GM21515 (cell line): ENCODE data around the gene OR5H15.
"Not testable (repeated sequence)": the region's sequence is repeated elsewhere in the genome, so short reads cannot be mapped to it uniquely, and the experiment has no call there.

Source experiments
- ATAC-seq: cut with Tn5 transposase; IDR thresholded peaks from one replicate; pipeline ENCODE4 v1.9.1; 2021; ENCODE audit not compliant: unreplicated experiment

The OR5H15 gene

DNA sequence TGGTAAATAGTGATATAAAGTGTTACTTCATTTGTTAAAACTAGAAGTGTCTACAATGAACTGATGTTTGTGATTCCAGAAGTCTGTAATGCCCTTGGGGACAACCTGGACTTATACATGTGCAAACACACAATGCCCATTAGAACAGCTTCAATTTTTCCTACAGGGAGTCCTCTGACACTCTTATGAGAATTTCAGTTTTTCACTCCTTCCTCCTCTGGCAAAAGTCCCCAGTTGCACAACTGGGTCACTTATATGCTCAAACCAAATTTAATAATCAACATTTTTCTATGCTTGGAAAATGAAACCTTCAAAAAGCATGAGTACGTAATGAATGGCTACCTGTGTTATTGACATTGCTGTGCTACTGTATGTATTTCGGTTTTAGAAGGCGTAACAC, at the start of gene OR5H15:
Gene OR5H15, plus strand, starts transcription at position 301 of the 400 bp plus-strand sequence. CDS start 2,004 bp downstream, outside the sequence.
- ATAC-seq = no peak

DNA sequence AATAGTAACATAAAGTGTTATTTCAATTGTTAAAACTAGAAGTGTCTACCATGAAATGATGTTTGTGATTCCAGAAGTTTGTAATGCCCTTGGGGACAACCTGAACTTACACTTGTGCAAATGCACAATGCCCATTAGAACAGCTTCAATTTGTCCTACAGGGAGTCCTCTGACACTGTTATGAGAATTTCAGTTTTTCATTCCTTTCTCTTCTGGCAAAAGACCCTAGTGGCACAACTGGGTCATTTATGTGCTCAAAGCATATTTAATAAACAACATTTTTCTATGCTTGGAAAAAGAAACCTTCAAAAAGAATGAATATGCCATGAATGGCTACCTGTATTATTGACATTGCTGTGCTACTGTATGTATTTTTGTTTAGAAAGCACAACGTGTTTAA, 36.1 kb upstream of the OR5H15 start, which contains the start of gene OR5H1:
Gene OR5H1, plus strand, starts transcription at position 301 of the 400 bp plus-strand sequence. CDS start 1,977 bp downstream, outside the sequence.
- ATAC-seq = no peak

DNA sequence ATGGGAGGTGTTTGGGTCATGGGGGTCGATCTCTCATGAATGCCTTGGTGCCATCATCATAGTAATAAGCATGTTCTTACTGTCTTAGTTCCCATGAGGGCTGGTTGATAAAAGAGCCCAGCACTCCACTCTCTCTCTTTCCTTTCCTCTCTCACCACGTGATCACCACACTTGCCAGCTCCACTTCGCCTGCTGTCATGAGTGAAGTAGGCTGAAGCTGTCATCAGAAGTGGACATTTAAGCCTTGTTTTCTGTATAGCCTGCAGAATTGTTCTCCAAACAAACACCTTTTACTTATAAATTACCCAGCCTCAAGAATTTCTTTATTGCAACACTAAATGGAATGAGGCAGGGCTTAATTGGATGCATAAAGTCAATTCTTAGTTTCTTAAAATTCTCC, 29.9 kb upstream of the OR5H15 start:
- no peak for ATAC-seq

GRCh38 chr3:98137826-98138557, 28.5 kb upstream of the OR5H15 start:
- ATAC-seq = not testable (repeated sequence)

GRCh38 chr3:98140531-98140930, 26.0 kb upstream of the OR5H15 start:
- ATAC-seq = no peak

- ATAC-seq = no peak
Observed at GRCh38 chr3:98147179-98147578, 19.3 kb upstream of the OR5H15 start, which contains the start of gene OR5H14. Gene OR5H14, plus strand, starts transcription at chr3:98147479. Its CDS starts 1,907 bp downstream, at chr3:98149386.

DNA sequence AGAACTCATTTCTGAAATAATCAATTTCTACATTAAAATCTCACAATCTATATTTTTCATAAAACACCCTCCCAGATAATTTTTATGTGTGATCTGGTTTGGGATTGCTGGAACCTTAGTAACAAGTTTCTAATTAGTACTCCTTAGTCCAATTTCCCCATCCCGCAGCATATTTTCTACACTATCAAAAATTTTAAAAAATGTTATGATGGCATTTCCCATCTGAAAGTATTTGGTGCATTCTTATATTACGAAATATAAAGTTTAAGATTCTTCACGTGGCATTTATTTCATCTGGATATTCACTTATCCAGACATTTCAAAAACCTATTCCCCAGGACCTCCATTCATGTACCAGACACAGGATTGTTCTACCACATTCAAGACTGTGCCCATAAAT, 17.7 kb upstream of the OR5H15 start:
- no peak for ATAC-seq

- ATAC-seq = not testable (repeated sequence)
Observed at GRCh38 chr3:98149456-98149855, 17.0 kb upstream of the OR5H15 start.

DNA sequence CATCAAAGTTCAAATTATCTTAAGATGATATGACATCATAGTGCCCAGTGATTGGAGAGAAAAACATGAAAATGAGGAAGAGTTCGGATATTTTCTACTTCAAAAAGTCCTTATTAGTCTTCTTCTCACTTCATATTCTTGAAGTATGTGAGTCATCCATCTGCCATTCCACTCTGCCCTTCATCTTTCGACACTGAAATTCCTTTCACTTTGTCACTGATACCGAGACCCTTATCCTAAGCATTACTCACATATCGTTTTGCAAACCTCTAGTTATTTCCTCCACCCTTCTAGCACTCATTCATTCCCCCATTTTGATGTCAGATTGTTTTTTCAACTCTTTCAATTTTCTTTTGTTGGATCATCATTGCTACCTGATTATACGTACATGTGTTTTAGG, 15.3 kb upstream of the OR5H15 start:
- no peak for ATAC-seq

DNA sequence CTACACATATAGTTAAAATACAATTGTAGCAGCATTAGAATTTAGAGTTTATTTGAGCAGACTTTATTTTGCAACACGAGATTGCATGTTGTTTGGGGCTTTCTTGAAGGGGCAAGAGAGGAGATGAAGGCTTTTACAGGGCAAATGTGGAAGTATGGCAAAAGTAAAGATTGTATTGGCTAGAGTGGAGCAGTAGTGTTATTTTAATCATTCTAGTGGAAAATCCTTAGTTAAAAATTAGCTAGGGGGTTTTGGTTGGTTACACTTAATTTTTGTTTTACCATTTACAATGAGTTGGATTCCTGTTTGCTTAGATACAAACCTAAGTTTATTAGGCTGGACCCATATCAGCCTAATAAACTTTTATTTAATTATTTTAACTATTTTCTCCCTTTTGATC, 4.6 kb downstream of the OR5H15 start:
- no peak for ATAC-seq

- no peak for ATAC-seq
Observed at GRCh38 chr3:98172621-98173020, 6.1 kb downstream of the OR5H15 start.

GRCh38 chr3:98180319-98180890, 13.9 kb downstream of the OR5H15 start:
- no peak for ATAC-seq

DNA sequence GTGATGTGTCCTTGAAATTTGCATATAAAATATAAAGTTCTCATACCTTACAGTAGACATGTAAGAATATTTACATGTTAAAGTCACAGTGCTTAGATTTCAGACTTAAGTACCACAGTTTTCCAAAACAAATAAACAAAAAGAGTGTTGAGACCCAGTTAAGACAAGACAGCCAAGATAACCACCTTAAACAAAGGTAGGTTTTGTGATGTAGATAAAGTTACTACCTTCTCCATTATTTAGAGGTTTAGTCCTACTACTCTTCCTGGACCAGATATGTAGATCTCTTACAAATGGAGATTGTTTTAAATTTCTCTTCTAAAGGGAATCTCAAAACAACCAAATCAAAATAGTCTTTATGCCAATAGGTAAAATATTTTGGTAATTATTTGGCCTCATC, 15.7 kb downstream of the OR5H15 start:
- ATAC-seq = no peak

- no peak for ATAC-seq
Observed at GRCh38 chr3:98185180-98185579, 18.7 kb downstream of the OR5H15 start.

DNA sequence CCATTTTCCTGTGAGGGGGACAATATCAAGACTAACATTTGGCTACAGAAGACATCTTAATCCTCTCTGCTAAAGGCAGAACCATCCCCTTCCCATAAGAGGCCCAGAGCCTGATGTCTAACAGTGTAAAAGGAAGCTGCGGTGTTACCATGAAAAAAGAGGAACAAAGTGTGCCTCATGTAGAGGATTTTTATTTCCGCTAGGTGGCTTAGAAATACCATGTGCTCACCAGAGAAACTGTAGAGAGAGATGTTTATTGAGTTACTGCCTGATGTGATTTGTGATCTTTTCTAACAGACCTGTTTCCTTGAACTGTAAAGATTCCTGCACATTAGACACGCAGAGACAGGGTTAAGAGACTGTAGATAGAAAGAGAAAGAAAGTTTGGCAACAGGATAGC, 22.0 kb downstream of the OR5H15 start:
- peak; percentile 94 for ATAC-seq

DNA sequence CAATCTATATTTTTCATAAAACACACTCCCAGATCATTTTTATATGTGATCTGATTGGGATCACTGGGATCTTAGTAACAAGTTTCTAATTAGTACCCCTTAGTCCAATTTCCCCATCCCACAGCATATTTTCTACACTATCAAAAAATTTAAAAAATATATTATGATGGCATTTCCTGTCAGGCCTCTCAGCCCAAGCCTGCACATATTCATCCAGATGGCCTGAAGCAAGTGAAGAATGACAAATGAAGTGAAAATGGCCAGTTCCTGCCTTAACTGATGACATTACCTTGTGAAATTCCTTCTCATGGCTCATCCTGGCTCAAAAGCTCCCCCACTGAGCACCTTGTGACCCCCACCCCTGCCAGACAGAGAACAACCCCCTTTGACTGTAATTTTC, 24.4 kb downstream of the OR5H15 start:
- not testable (repeated sequence) for ATAC-seq

GRCh38 chr3:98196293-98196692, 29.8 kb downstream of the OR5H15 start:
- not testable (repeated sequence) for ATAC-seq

DNA sequence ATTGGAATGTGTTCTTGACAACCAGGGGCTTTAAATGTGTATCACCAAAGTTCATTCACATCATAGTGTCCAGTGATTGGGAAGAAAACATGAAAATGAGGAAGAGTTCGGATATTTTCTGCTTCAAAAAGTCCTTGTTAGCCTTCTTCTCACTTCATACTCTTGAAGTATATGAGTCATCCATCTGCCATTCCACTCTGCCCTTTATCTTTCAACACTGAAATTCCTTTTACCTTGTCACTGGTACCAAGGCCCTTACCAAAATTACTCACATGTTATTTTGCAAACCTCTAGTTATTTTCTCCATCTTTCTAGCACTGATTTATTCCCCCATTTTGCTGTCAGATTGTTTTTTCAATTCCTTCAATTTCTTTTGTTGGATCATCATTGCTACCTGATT, 32.5 kb downstream of the OR5H15 start:
- no peak for ATAC-seq

GRCh38 chr3:98209244-98209643, 42.7 kb downstream of the OR5H15 start:
- no peak for ATAC-seq

GRCh38 chr3:98213276-98213675, 46.8 kb downstream of the OR5H15 start:
- no peak for ATAC-seq

DNA sequence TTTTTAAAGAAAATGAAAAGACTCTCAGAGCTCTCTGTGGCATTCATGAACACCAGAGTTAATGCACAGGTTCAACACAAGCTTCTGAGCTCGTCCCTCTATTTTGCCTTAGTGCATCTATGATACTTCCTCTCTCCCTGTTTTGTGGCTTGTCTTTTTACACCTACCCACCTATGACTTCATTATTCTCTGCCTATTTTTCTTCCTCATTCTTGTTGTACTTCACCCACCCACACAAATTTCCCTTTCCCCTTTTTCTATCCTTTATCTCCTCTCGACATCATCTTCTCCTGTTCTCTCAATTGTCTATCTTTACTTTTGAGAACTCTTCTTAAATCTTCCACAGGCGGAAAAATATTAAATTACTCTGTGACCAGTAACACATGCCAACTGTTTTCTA, 48.6 kb downstream of the OR5H15 start:
- no peak for ATAC-seq
